ENCODE results near the gene TRRAP. TPM values are rescaled to one million over a fixed set of nuclear protein-coding genes. Genes with fewer than 3 reads are reported as not detected.

The TRRAP gene
- total RNA-seq, 2 experiments from 2014 or later = 44.5 to 46.5 TPM

Other genes starting within 250 kb of the TRRAP start
- gene TMEM130, start 8.5 kb upstream of the TRRAP start, total RNA-seq = not detected

All from activated naive CD8-positive, alpha-beta T cell treated with anti-CD3 and anti-CD28 coated beads for 36 hours (primary cell).